Skeletal muscle tissue (tissue), 4 donors: ENCODE results near the gene S100A11. TPM values are rescaled to one million over a fixed set of nuclear protein-coding genes. Genes with fewer than 3 reads are reported as not detected.

Experiments used
- H3K27ac ChIP-seq: one replicate; pipeline ENCODE4 v1.7.0; 2013; ENCODE audit warnings: mild to moderate bottlenecking, low read depth, low read length, inconsistent platforms
- H3K27me3 ChIP-seq, 3 donors: one replicate each; pipeline ENCODE4 v1.7.0; 2013; ENCODE audit warnings: low read length in 3 of 3; ENCODE audit not compliant: control insufficient read depth in 3 of 3, insufficient read depth in 3 of 3
- H3K36me3 ChIP-seq, 3 donors: one replicate each; pipeline ENCODE4 v1.7.0; 2013; ENCODE audit warnings: low read length in 3 of 3; ENCODE audit not compliant: control insufficient read depth in 3 of 3, insufficient read depth in 3 of 3
- H3K4me1 ChIP-seq, 3 donors: one replicate each; pipeline ENCODE4 v1.7.0; 2013; ENCODE audit warnings: low read length in 3 of 3, mild to moderate bottlenecking in 3 of 3; ENCODE audit not compliant: control insufficient read depth in 3 of 3, insufficient read depth in 3 of 3
- H3K4me3 ChIP-seq, 3 donors: one replicate each; pipeline ENCODE4 v1.7.0; 2013; ENCODE audit warnings: low read length in 3 of 3
- H3K9ac ChIP-seq, 3 donors: one replicate each; pipeline ENCODE4 v1.7.0; 2013; ENCODE audit warnings: low read length in 3 of 3, mild to moderate bottlenecking in 3 of 3, moderate library complexity in 2 of 3, low read depth in 1 of 3
- H3K9me3 ChIP-seq, 3 donors: one replicate each; pipeline ENCODE4 v1.7.0; 2013; ENCODE audit warnings: low read length in 3 of 3; ENCODE audit not compliant: control insufficient read depth in 3 of 3
- total RNA-seq: library from RNA; depleted of rRNA; stranded (reverse); fragments of >200 nt; gene quantifications from one replicate; pipeline ENCODE4 v1.2.3, GENCODE V29; 2014
- donor health status: Osteomylitis.

Gene S100A11
- total RNA-seq, 1 donor from 2014 or later, result 10.4 TPM

DNA sequence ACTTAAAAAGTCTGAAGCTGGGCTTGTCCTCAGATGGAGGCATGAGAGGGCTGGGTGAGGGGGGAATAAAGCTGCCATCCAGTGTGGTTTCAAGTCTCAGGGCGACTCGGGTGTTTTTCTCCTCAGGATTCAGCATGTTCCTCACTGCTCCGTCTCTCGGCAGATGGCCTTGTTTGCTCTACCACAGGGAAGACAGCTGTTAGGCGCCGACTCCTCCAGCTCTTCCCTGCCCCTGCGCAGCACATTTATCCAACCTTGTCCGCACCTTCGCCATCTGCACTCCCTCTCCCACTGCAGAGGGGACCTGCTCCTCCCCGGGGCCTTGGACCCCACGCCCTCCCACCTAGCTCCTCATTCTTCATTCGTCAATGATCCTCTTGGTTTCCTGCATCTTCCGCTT is 16.6 kb upstream of the S100A11 start:
- H3K36me3 ChIP-seq, result no peaks in the 10 kb centered on the region
- H3K27ac ChIP-seq, result no peak overlapping the region
- peaks cover 0 to 9% (median 4%) of the 10 kb centered on the region in 3 donors for H3K27me3 ChIP-seq
- H3K4me3 ChIP-seq, result no peak overlapping the region
- H3K9ac ChIP-seq, result no peak overlapping the region
- H3K9me3 ChIP-seq, result no peaks in the 10 kb centered on the region
- H3K4me1 ChIP-seq, result peaks cover 2 to 3% (median 2%) of the 10 kb centered on the region in 3 donors

DNA sequence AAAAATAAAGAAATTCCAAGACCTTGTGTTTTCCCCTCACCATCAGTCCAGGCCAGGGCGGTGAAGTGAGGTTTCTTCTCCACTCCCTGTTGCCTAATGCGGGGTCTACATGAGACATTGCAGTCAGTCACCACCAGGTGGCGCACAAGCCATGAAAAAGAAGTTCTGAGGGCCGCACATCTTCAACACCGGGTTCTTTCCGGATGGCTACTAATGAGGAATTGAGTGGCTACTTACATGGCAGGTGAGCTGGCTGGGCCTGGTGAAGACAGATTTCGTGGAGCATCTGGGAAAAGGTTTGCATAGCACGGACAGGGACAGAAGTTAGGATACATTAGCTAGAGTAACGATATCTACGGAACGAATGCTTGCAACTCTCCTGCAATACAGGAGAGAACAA is 15.8 kb upstream of the S100A11 start:
- peaks cover 8 to 11% (median 10%) of the 10 kb centered on the region in 3 donors for H3K4me1 ChIP-seq
- no peak overlapping the region for H3K9ac ChIP-seq
- no peak overlapping the region for H3K27ac ChIP-seq
- H3K27me3 ChIP-seq, result peaks cover 0 to 9% (median 4%) of the 10 kb centered on the region in 3 donors
- no peaks in the 10 kb centered on the region for H3K9me3 ChIP-seq
- H3K4me3 ChIP-seq, result no peak overlapping the region
- H3K36me3 ChIP-seq, result no peaks in the 10 kb centered on the region

- Histone ChIP-seq H3K9me3 (no peaks in the 10 kb centered on the region), H3K27ac (no peak overlapping the region), H3K4me1 (peaks cover 13 to 15% (median 13%) of the 10 kb centered on the region in 3 donors), H3K27me3 (peaks cover 0 to 9% (median 4%) of the 10 kb centered on the region in 3 donors), H3K4me3 (no peak overlapping the region), H3K9ac (no peak overlapping the region), H3K36me3 (no peaks in the 10 kb centered on the region)
These were observed 14.3 kb upstream of the S100A11 start for GRCh38 chr1:152050886-152051675.

- Histone ChIP-seq H3K27me3 (peaks cover 0 to 9% (median 4%) of the 10 kb centered on the region in 3 donors), H3K4me1 (peaks cover 13 to 15% (median 13%) of the 10 kb centered on the region in 3 donors), H3K36me3 (no peaks in the 10 kb centered on the region), H3K9me3 (no peaks in the 10 kb centered on the region), H3K4me3 (no peak overlapping the region), H3K9ac (no peak overlapping the region), H3K27ac (no peak overlapping the region)
These were observed 12.7 kb upstream of the S100A11 start for GRCh38 chr1:152049291-152050083.

DNA sequence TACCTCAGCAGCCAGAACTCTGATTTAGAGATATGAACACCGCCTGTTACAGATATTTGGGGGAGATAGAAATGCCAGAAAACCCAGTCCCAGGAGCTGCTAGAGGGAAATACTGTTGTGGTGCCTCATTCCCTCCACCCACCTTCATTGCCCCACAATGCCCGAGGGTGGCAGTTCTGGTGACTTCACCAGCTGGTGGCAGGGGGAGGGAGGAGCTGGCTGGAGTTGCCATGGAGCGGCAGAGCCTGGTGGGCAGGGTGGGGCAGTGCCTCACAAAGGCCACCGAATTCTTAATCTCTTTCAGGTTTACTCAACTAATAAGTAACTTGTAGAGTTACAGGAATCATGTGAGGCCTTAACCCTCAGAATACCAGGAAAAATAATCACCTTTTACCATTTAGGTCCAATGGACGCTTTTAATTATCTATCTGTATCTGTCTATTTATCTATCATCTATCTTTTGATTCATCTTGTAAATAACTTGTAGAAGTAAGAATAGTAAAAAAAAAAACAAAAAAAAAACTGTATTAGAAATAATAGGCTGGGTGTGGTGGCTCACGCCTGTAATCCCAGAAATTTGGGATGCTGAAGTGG is 11.7 kb upstream of the S100A11 start:
- H3K36me3 ChIP-seq, result no peaks in the 10 kb centered on the region
- H3K27me3 ChIP-seq, result peaks cover 0 to 6% (median 4%) of the 10 kb centered on the region in 3 donors
- H3K9me3 ChIP-seq, result no peaks in the 10 kb centered on the region
- H3K4me3 ChIP-seq, result peak overlapping the region in 2 of 3 donors; percentile 45 to 58
- peaks cover 13 to 15% (median 13%) of the 10 kb centered on the region in 3 donors for H3K4me1 ChIP-seq
- H3K27ac ChIP-seq, result peak overlapping the region; percentile 85
- peak overlapping the region; percentile 30 to 74 (median 35) for H3K9ac ChIP-seq

DNA sequence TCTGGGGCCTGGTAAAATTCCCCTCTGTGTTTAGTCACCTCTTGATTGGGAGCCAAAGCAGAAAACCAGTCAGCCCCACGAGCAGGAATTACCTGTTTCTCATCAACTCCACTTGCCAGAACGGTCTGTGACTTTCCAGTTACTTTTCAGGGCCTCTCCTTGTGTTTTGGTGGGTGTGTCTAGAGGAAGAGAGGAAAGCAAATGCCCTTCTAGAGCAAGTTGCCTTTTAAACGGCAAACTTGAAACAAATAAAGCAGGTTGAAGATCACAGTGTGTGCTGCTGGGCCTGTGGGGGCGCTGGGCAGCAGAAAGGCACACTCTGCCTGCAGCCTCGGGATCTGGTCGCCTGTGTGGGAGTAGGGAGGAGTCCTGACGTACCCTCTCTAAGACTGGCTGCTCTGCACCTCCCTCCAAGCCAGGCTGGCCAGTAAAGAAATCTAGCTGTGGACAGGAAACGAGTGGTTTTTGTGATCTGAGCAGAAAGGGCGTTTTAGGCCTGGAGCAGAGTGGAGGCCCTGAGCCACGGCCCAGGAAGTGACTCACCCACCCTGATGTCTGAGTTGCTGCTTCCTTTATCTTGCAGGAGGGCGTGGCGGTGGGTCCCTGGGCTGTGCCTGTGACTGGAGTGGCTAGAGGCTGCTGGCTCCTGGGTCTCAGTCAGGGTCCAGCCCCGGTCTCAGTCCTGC is 11.1 kb upstream of the S100A11 start:
- Histone ChIP-seq H3K36me3 (no peaks in the 10 kb centered on the region), H3K9ac (peak overlapping the region; percentile 30 to 74 (median 35)), H3K27me3 (peaks cover 0 to 3% (median 2%) of the 10 kb centered on the region in 3 donors), H3K4me3 (peak overlapping the region; percentile 11 to 58 (median 45)), H3K27ac (peak overlapping the region; percentile 85), H3K4me1 (peaks cover 13 to 15% (median 13%) of the 10 kb centered on the region in 3 donors), H3K9me3 (no peaks in the 10 kb centered on the region)

- peaks cover 13 to 15% (median 13%) of the 10 kb centered on the region in 3 donors for H3K4me1 ChIP-seq
These were observed 10.6 kb upstream of the S100A11 start for GRCh38 chr1:152047413-152047729.

DNA sequence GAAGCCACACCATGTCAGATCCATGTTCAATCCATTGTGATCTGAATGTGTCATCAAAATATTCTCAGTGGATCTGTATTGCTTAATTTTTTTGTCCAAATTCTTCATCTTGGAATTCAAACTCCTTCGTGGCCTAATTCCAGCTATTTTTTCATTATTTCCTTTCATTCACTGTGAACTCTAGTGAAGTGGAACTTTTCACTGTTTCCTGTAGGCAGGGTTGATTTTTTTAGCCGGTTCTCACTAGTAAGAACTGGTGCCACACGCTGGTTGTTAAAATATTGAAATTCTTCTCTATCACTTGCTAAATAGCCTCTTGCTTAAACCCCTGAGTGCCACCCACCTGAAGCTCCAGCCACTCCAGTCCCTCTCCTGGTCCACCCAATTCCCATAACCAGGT is 7.6 kb upstream of the S100A11 start:
- no peak overlapping the region for H3K27ac ChIP-seq
- H3K4me3 ChIP-seq, result no peak overlapping the region
- H3K9ac ChIP-seq, result no peak overlapping the region
- no peaks in the 10 kb centered on the region for H3K36me3 ChIP-seq
- no peaks in the 10 kb centered on the region for H3K9me3 ChIP-seq
- peaks cover 13 to 15% (median 13%) of the 10 kb centered on the region in 3 donors for H3K4me1 ChIP-seq
- peaks cover 0 to 14% (median 3%) of the 10 kb centered on the region in 3 donors for H3K27me3 ChIP-seq

More at GRCh38 chr1:152047413-152047729, 10.6 kb upstream of the S100A11 start:
- Histone ChIP-seq H3K9ac (peak overlapping the region; percentile 30 to 74 (median 35)), H3K27me3 (peaks cover 0 to 2% (median 0%) of the 10 kb centered on the region in 3 donors), H3K36me3 (no peaks in the 10 kb centered on the region), H3K9me3 (no peaks in the 10 kb centered on the region), H3K27ac (peak overlapping the region; percentile 85), H3K4me3 (peak overlapping the region; percentile 11 to 58 (median 45))

DNA sequence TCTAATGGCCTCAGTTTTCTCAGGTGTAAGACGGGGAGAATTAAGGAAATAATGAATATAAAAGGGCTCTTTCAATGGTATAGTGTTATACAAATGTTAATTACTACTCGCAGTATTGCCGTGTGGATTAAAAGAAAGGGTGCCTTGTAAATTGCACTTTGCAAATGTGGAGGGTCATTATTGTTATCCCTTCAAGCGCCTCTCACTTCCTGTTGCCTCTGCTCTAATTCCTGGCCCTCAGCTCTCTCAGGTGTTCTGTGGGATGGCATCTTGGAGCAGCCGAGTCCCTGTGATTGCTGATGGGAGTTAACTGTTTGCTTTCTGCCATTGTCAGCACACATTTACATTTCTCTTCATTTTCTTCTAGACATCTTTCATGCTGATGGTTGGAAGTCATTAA is 7.1 kb upstream of the S100A11 start:
- Histone ChIP-seq H3K27ac (no peak overlapping the region), H3K27me3 (peaks cover 0 to 14% (median 3%) of the 10 kb centered on the region in 3 donors), H3K9me3 (no peaks in the 10 kb centered on the region), H3K9ac (no peak overlapping the region), H3K36me3 (no peaks in the 10 kb centered on the region), H3K4me1 (peaks cover 13 to 15% (median 13%) of the 10 kb centered on the region in 3 donors), H3K4me3 (no peak overlapping the region)
